ENCODE results near the gene RRP8.

GRCh38 chr11:6554828-6555706, 48.3 kb downstream of the RRP8 start:
- TF ChIP-seq CTCF (IDR thresholded peaks at IDR 0.05; ENCODE audit: control extremely low read depth in 1 of 3, insufficient read depth in 1 of 3, low read depth in 1 of 3, low read length in 3 of 3) (no peak), MAX (IDR thresholded peaks at IDR 0.05) (no peak), YY1 (IDR thresholded peaks at IDR 0.05; ENCODE audit: low read depth, low read length) (no peak), JUN (IDR thresholded peaks at IDR 0.05; ENCODE audit: low read depth, low read length) (no peak), TAF1 (IDR thresholded peaks at IDR 0.05; ENCODE audit: low read depth, low read length) (no peak), GTF2F1 (IDR thresholded peaks at IDR 0.05; ENCODE audit: borderline replicate concordance, low read depth, low read length) (no peak), EZH2 (IDR thresholded peaks at IDR 0.05; ENCODE audit: low read depth, low read length, severe bottlenecking) (no peak)
